Esophagus squamous epithelium (tissue), 4 donors: ENCODE results near the gene AHSA1.

Source experiments
- POLR2A ChIP-seq, 4 donors: fragments of 450-650 bp; IDR thresholded peaks; one replicate each; pipeline ENCODE4 v1.6.1; 2017; ENCODE audit warnings: antibody characterized with exemption in 4 of 4, mild to moderate bottlenecking in 4 of 4, moderate library complexity in 3 of 4
- TF ChIP-seq, protein P1 (sequence below), 6 experiments: fragments of 450-650 bp in 4 of 6; fragments of 200-600 bp in 2 of 6; sonication (generic) in 2 of 6; IDR thresholded peaks; one replicate each; pipeline ENCODE4 v1.5.1; 2016 to 2019; ENCODE audit warnings: antibody characterized with exemption in 6 of 6, mild to moderate bottlenecking in 4 of 6, moderate library complexity in 4 of 6

DNA sequence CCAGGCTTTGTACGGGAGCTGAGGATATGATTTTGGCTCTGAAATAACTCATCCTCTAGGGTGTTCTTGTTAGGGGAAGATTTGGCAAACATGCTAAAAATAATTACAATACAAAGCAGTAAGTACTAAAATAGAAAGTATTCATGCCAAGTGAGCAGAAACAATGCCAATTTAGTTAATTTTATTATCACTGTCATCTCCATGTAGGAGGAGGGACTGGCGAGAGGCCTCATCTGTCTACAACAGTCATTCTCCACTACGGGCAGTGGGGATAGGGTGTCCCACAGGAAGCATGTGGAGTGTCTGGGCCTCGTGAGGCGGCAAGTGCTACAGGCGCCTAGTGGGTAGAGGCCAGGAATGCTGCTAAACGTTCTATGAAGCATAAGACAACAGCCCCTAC, 37.4 kb downstream of the AHSA1 start:
- TF ChIP-seq, protein P1, sequence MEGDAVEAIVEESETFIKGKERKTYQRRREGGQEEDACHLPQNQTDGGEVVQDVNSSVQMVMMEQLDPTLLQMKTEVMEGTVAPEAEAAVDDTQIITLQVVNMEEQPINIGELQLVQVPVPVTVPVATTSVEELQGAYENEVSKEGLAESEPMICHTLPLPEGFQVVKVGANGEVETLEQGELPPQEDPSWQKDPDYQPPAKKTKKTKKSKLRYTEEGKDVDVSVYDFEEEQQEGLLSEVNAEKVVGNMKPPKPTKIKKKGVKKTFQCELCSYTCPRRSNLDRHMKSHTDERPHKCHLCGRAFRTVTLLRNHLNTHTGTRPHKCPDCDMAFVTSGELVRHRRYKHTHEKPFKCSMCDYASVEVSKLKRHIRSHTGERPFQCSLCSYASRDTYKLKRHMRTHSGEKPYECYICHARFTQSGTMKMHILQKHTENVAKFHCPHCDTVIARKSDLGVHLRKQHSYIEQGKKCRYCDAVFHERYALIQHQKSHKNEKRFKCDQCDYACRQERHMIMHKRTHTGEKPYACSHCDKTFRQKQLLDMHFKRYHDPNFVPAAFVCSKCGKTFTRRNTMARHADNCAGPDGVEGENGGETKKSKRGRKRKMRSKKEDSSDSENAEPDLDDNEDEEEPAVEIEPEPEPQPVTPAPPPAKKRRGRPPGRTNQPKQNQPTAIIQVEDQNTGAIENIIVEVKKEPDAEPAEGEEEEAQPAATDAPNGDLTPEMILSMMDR (IDR thresholded peaks at IDR 0.05), result no peak
- no peak for TF ChIP-seq POLR2A (IDR thresholded peaks at IDR 0.05)
